PC-3 (cell line): Measurements from ENCODE around the gene TCF7. TPM values are rescaled to one million over a fixed set of nuclear protein-coding genes. Genes with fewer than 3 reads are reported as not detected.

Source experiments
- ATAC-seq: fragments of 200-7000 bp; cut with Tn5 transposase; 2 replicates; pipeline ENCODE4 v1.9.1; 2020; ENCODE audit warnings: mild to moderate bottlenecking, moderate library complexity
- BruUV-seq: library from RNA; stranded (reverse); fragments of 400-500 nt; replicated peaks from 2 replicates; lab custom pipeline; 2021; lab: Mats Ljungman, UMichigan
- CTCF ChIA-PET: fragments of 300-600 bp; sonication (Branson Sonifier 250); formaldehyde crosslinking; loops from one replicate; lab custom pipeline; 2022; ENCODE audit warnings: antibody characterized with exemption; lab: Charles Lee
- POLR2A ChIA-PET: fragments of 300-600 bp; sonication (Branson Sonifier 250); formaldehyde crosslinking; loops from one replicate; lab custom pipeline; 2022; ENCODE audit warnings: antibody characterized with exemption; ENCODE audit not compliant: unreplicated experiment; lab: Charles Lee
- DNase-seq: peaks from one replicate; pipeline ENCODE4 v3.0.0-alpha.2; 2015
- H2AFZ ChIP-seq: fragments of 300-600 bp; sonication (generic); 2 replicates; pipeline ENCODE4 v1.6.0; 2016; ENCODE audit warnings: antibody characterized with exemption, low read length
- H3F3A ChIP-seq: fragments of 300-600 bp; sonication (generic); one replicate; pipeline ENCODE4 v1.6.0; 2017; ENCODE audit warnings: antibody characterized with exemption, low read length, control low read depth, mild to moderate bottlenecking; ENCODE audit not compliant: unreplicated experiment
- H3K27ac ChIP-seq: fragments of 300-600 bp; sonication (generic); 2 replicates; pipeline ENCODE4 v1.5.1; 2016; ENCODE audit warnings: mild to moderate bottlenecking, low read length
- H3K27me3 ChIP-seq: fragments of 300-600 bp; sonication (generic); 2 replicates; pipeline ENCODE4 v1.6.1; 2016; ENCODE audit warnings: low read length, mixed read lengths
- H3K36me3 ChIP-seq: fragments of 300-600 bp; sonication (generic); 2 replicates; pipeline ENCODE4 v1.6.1; 2016; ENCODE audit warnings: low read depth, mixed run types, low read length, mixed read lengths
- H3K4me1 ChIP-seq: fragments of 300-600 bp; sonication (generic); 2 replicates; pipeline ENCODE4 v1.5.1; 2016; ENCODE audit warnings: low read length; ENCODE audit not compliant: insufficient read depth
- H3K4me2 ChIP-seq: fragments of 300-600 bp; sonication (generic); 2 replicates; pipeline ENCODE4 v1.6.0; 2016; ENCODE audit warnings: low read length
- H3K4me3 ChIP-seq: fragments of 300-600 bp; sonication (generic); 2 replicates; pipeline ENCODE4 v1.5.1; 2016; ENCODE audit warnings: mild to moderate bottlenecking, low read length, mixed read lengths
- H3K79me2 ChIP-seq: fragments of 300-600 bp; sonication (generic); 2 replicates; pipeline ENCODE4 v1.6.1; 2017; ENCODE audit warnings: low read length, mixed read lengths
- H3K9ac ChIP-seq: fragments of 300-600 bp; sonication (generic); 2 replicates; pipeline ENCODE4 v1.6.0; 2016; ENCODE audit warnings: mild to moderate bottlenecking, low read length
- H3K9me2 ChIP-seq: fragments of 300-600 bp; sonication (generic); replicated peaks from 2 replicates; pipeline ENCODE4 v1.6.1; 2016; ENCODE audit warnings: mixed run types, low read length, mixed read lengths
- H3K9me3 ChIP-seq: fragments of 300-600 bp; sonication (generic); 2 replicates; pipeline ENCODE4 v1.6.1; 2016; ENCODE audit warnings: low read length, mixed read lengths
- H4K20me1 ChIP-seq: fragments of 300-600 bp; sonication (generic); 2 replicates; pipeline ENCODE4 v1.6.1; 2016; ENCODE audit warnings: low read length, mixed read lengths
- EZH2 ChIP-seq: fragments of 300-600 bp; sonication (generic); IDR thresholded peaks from one replicate; pipeline ENCODE4 v1.6.1; 2017; ENCODE audit warnings: antibody characterized with exemption, mild to moderate bottlenecking, low read length; ENCODE audit not compliant: unreplicated experiment
- EZH2phosphoT487 ChIP-seq: fragments of 300-600 bp; sonication (generic); IDR thresholded peaks from 2 replicates; pipeline ENCODE4 v1.6.1; 2018; ENCODE audit warnings: mild to moderate bottlenecking, antibody characterized with exemption, low read length, borderline replicate concordance
- intact Hi-C: fragments of 100-400 bp; cut with micrococcal nuclease; formaldehyde crosslinking; loops from 2 replicates; pipeline ENCODE4 v1.9.0; 2023
- total RNA-seq: library from RNA; depleted of rRNA; stranded (reverse); fragments of >200 nt; gene quantifications from 2 replicates; pipeline ENCODE4 v1.2.3, GENCODE V29; 2014
- TF ChIP-seq, protein P1 (sequence below): fragments of 300-600 bp; sonication (generic); conservative IDR thresholded peaks from 2 replicates; pipeline ENCODE4 v1.5.1; 2017; ENCODE audit warnings: antibody characterized with exemption, low read depth, mild to moderate bottlenecking, low read length

TCF7 gene
- total RNA-seq, 1 experiment from 2014 or later: 3.9 TPM

DNA sequence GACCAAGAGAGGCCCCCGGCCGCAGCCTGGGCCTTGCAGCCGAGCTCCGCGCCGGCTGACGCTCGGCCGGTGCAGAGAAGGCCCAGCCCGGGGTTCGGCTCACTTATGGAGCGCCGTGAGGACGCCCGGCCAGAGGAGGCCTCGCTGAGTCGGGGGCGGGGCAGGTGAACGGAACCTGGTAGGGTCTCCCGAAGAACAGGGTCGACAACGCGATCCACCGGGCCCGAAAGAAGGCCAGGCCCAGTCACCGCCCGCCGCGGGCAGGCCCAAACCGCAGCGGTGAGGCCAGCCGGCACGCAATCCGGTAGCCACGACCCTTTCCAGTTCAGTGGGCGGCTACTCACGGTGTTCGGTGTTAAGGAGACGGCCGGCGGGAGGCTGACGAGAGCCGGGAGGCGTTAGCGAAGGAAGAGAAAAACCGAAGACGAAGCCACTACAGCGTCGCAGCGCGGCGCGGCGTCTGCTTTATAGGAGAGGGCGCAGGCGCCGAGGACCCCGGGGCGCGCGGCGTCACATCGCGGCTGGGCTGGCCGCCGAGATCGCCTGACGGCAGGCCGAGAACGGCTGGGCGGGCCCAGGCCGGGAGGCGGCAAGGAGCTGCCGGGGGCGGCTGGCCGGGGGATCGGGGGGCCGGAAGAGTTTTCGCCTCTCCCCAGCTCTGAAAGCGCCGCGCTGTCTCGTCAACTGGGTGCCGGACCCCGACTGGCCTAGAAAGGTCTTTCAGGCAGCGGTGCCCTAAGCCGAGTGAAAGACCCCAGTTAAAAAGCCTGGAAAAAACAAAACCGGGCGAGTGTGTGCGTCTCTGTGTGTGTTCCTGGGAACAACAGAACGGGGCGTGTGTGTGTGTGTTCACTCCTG, 62.3 kb downstream of the TCF7 start, which contains the start of gene SKP1:
TSS of gene SKP1 (minus strand) at position 440 of the 858 bp plus-strand sequence. CDS start 2,928 bp downstream, outside the sequence.
- H3K36me3 ChIP-seq: peaks cover 14% of the 10 kb centered on the region; the same call in 1 of the 2 replicates
- H3K9ac ChIP-seq: peak within 1 kb of the TSS; percentile 100
- peak within 1 kb of the TSS; percentile 94 for H3K4me3 ChIP-seq
- intact Hi-C loops: loop anchor here (2.0 kb wide), 1 partner anchor 48 kb away; no protein-coding TSS in a partner anchor
- TF ChIP-seq EZH2phosphoT487: no peak
- no peak for TF ChIP-seq EZH2
- TF ChIP-seq, protein P1, sequence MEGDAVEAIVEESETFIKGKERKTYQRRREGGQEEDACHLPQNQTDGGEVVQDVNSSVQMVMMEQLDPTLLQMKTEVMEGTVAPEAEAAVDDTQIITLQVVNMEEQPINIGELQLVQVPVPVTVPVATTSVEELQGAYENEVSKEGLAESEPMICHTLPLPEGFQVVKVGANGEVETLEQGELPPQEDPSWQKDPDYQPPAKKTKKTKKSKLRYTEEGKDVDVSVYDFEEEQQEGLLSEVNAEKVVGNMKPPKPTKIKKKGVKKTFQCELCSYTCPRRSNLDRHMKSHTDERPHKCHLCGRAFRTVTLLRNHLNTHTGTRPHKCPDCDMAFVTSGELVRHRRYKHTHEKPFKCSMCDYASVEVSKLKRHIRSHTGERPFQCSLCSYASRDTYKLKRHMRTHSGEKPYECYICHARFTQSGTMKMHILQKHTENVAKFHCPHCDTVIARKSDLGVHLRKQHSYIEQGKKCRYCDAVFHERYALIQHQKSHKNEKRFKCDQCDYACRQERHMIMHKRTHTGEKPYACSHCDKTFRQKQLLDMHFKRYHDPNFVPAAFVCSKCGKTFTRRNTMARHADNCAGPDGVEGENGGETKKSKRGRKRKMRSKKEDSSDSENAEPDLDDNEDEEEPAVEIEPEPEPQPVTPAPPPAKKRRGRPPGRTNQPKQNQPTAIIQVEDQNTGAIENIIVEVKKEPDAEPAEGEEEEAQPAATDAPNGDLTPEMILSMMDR: no peak
- H4K20me1 ChIP-seq: peaks cover 34% of the 10 kb centered on the region
- H3K79me2 ChIP-seq: peaks cover 52% of the 10 kb centered on the region
- H3K9me3 ChIP-seq: no peaks in the 10 kb centered on the region
- peak within 1 kb of the TSS; percentile 92 for H3K27ac ChIP-seq
- peak; percentile 72 for DNase-seq
- H3K4me1 ChIP-seq: peaks cover 16% of the 10 kb centered on the region
- ATAC-seq: peak; percentile 69
- no peaks in the 10 kb centered on the region for H3F3A ChIP-seq
- POLR2A ChIA-PET: interaction anchor here (0.5 to 0.9 kb wide), 4 partner anchors 49 to 82 kb away, joined by 3 to 8 read pairs (median 4); partner anchors contain the start of gene PPP2CA
- no TSS peak for BruUV-seq
- H3K4me2 ChIP-seq: peak within 1 kb of the TSS; percentile 89
- H3K27me3 ChIP-seq: no peaks in the 10 kb centered on the region
- H2AFZ ChIP-seq: peak within 1 kb of the TSS; percentile 89
- no peaks in the 10 kb centered on the region for H3K9me2 ChIP-seq
- CTCF ChIA-PET: no interaction called here

DNA sequence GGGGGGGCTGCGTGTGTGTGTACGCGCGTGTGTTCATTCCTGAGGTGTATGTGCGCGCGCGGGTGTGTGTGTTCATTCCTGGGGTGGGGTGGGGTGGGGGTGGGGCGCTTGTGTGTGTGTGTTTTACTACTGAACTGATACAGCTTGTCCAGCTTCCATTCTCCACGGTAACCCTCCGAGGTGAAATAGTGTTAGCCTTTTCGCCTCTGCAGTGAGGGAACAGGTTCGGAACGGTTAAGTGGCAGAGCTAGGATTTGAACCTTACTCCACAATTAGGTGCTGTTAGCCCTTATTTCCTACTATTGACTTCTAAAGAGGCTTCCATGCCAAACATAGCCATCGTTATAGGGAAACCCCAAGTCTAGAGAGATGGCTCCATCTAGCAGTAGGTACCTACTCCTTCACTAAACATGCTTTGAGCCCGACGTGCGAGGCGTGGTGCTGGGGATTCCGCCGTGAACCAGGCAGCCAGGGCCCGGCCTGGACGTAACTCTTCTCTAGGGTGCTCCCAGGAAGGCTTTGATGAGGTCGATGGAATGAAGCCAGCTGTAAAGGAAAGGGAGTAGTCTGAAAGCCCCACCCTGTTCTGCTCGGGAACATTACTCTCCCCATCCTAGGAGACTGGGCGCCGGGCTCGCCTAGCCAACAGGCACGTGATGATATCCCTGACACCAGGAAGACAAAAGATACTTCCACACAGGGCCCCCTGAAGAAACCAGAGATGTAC, 63.1 kb downstream of the TCF7 start:
- H3K9me2 ChIP-seq: no peaks in the 10 kb centered on the region
- H3F3A ChIP-seq: no peaks in the 10 kb centered on the region
- TF ChIP-seq EZH2: no peak
- TF ChIP-seq, protein P1: no peak
- no peak for TF ChIP-seq EZH2phosphoT487
- intact Hi-C loops: loop anchor here (2.0 kb wide), 1 partner anchor 47 kb away; no protein-coding TSS in a partner anchor
- ATAC-seq: peak; percentile 37
- no peaks in the 10 kb centered on the region for H3K27me3 ChIP-seq
- H3K4me2 ChIP-seq: peak overlapping the region; percentile 89
- peaks cover 7% of the 10 kb centered on the region; the same call in 1 of the 2 replicates for H3K36me3 ChIP-seq
- H4K20me1 ChIP-seq: peaks cover 34% of the 10 kb centered on the region
- H3K9me3 ChIP-seq: no peaks in the 10 kb centered on the region
- peak; percentile 26 for DNase-seq
- peak overlapping the region; percentile 89 for H2AFZ ChIP-seq
- ChIA-PET CTCF (no interaction called here), POLR2A (interaction anchor here (0.6 to 0.9 kb wide), 2 partner anchors 70 to 81 kb away, joined by 3 to 8 read pairs; no protein-coding TSS in a partner anchor)
- peak overlapping the region; percentile 100 for H3K9ac ChIP-seq
- peak overlapping the region; percentile 94 for H3K4me3 ChIP-seq
- TSS peak; percentile 93 for BruUV-seq
- H3K4me1 ChIP-seq: peaks cover 16% of the 10 kb centered on the region
- H3K79me2 ChIP-seq: peaks cover 44% of the 10 kb centered on the region
- H3K27ac ChIP-seq: peak overlapping the region; percentile 92
